GM21381 (cell line): ENCODE data around the gene MTCL1.

Experiments
- ATAC-seq: cut with Tn5 transposase; IDR thresholded peaks from one replicate; pipeline ENCODE4 v1.9.1; 2021; ENCODE audit warnings: mild to moderate bottlenecking, moderate library complexity; ENCODE audit not compliant: unreplicated experiment

Gene MTCL1

GRCh38 chr18:8788503-8789429, 83.4 kb downstream of the MTCL1 start:
- no peak for ATAC-seq

- no peak for ATAC-seq
Measured at GRCh38 chr18:8791171-8791651, 85.9 kb downstream of the MTCL1 start.

DNA sequence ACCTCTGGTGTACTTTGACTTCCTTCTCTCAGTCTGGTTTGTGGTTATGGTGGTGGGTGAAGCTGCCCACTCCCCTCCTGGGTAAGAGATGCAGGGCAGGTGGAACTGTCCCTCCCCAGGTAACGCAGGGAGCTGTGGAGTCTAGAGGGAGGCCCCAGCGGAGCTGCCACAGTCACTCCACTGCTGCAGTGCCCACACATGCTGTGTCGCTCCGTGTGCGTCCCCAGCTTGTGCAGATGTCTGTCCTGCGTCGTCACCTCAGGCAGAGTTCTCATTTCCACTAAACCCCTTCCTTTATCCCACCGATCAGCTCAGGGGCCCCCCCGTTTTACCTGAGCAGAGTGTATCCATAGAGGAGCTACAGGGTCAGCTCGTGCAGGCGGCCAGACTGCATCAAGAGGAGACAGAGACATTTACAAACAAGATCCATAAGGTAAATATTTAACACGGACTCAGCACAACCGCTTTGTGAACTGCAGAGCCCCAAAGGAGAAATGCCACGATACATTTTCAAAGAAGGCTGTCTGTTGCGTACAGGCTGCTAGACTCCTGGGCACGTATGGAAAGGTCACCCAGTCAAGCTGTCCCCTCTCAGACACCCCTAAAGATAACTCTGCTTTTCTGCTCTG, 87.4 kb downstream of the MTCL1 start:
- ATAC-seq = no peak

- ATAC-seq = no peak
Measured at GRCh38 chr18:8793445-8794155, 88.2 kb downstream of the MTCL1 start.

DNA sequence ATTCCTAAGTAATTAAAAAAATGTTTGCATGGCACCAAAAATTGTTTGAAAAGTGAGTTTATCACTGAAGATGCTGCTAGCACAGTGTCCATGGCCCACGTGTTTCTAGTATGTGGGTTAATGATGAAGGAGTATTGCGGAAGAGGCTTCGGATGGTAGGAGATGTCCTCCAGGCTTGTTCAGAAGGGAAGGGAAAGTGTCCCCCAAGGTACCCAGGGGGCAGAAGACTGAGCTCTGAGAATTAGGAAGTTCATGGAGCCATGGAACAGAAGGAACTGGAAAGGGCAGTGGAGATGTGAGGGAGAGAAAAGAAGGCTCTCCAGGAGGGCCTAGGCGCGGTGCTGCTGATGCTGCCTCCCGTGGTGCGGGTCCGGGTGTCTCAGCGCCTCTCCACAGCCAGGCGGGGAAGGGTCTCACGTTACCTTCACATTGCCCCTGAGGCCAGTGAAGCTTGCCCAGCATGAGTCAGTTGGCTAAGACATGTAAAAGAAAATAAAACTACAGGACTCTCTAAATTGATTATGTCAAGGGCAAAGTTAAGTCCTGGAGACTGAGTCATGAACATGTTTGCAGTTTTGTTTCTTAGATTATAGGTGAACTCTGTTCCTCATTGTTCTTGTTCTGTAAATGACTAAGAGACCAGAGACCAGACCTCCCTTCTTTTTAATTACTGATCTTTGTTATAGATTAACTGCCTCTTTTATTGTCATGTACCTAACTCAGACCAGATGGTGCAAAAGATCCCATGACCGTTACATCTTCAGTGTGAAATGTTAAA, 89.0 kb downstream of the MTCL1 start:
- ATAC-seq = no peak

DNA sequence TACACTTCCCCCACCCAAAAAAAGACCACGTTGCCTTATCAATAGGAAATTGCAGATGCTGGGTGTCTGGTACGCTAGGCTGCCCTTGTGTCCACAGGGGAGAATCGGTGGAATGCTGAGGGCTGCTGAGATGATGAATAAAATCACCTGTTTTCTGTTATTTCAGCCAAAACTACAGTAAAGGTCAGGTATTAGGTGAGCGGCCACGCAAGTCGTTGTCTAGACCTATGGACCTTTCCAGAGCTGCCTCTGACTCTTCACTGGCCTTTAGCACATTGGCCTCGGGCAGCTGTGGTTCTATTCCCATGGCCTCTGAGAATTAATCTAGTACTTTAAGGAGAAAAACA, 89.6 kb downstream of the MTCL1 start:
- ATAC-seq = no peak

GRCh38 chr18:8795586-8796325, 90.4 kb downstream of the MTCL1 start:
- no peak for ATAC-seq

- no peak for ATAC-seq
Measured at GRCh38 chr18:8797206-8797605, 91.8 kb downstream of the MTCL1 start.

GRCh38 chr18:8799001-8799400, 93.6 kb downstream of the MTCL1 start:
- no peak for ATAC-seq

DNA sequence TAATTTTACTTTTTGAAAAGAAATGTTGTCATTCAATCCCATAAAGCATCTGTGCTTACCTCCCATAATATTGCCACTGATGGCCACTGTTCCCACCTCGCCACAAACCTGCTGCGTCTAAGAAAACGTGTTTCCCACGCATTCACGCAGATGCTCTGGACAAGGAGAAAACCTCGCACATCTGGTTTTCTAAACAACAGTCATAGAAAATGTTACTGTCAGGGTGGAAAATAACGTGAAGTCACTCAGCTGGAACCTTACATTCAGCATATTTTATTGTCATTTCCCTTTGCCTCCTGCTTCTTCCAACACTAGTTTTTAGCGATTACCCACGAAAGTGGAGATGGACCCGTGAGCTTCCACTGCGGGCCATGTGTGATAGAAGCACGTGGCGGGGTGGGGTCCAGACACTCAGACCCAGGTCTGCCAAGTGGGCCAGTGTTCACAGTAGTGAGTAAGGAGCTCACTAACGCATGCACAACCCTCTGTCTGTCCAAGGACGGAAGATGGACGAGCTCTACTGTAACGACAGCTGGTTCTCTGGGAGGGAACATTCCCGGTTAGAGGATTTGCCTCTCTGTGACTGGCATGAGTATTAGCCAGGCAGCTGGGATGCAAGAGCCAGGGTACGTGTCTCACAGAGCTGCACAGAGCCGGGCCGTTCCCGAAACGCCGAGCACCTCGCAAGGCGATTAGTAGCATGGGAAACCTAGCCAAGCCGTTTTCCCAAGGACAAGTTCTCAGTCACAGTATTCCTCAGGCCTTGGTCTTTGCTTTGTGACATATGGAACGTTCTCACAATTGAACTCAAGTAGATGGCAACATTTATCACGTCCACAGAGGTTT, 94.5 kb downstream of the MTCL1 start:
- ATAC-seq = no peak

GRCh38 chr18:8800445-8800844, 95.1 kb downstream of the MTCL1 start:
- ATAC-seq = no peak

GRCh38 chr18:8800876-8801262, 95.5 kb downstream of the MTCL1 start:
- ATAC-seq = no peak

- no peak for ATAC-seq
Measured at GRCh38 chr18:8801263-8801901, 96.0 kb downstream of the MTCL1 start.

- ATAC-seq = no peak
Measured at GRCh38 chr18:8802017-8802672, 96.8 kb downstream of the MTCL1 start.

DNA sequence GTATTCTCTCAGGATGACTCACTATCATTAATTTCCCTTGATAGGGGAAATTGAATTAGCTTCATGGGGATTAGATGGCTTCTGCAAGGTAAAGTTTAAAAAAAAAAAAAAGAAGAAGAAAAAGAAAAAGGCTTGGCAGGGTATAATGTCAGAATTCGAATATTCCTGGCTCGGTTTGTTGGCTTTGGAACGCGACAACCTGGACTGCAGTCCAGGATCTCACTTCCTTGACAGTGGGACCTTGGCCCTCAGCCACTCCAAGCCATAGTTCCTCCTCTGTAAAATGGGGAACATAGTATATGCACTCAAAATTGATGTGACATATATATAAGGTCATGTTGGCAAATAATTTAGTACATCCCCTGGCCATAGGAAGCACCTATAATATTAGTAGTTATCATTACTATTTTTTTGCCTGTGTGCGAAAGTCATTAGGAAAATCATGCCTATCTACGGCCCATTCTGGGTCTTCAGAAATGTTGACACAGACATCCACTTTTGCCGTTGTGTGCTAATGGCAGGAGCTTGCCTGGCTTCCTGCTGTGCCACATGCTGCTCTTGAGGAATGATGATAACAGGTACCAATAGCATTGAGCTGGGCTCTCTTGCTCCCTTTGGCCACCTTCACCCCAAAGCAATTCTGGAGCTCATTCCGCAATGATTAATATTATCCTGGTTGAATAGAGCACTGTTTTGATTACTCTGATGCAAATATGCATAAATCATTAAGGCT, 97.9 kb downstream of the MTCL1 start:
- no peak for ATAC-seq

GRCh38 chr18:8803957-8804356, 98.6 kb downstream of the MTCL1 start:
- no peak for ATAC-seq

GRCh38 chr18:8805552-8805951, 100.2 kb downstream of the MTCL1 start:
- ATAC-seq = no peak
